ENCODE measurements around the gene GUCD1. TPM values are rescaled to one million over a fixed set of nuclear protein-coding genes. Genes with fewer than 3 reads are reported as not detected.

Gene GUCD1
- total and polyA plus RNA-seq, 2 of the 13 experiments (the other 11 are each of a cell fraction or from before 2014, with no cell fraction given), result 128 to 245 TPM

- TF ChIP-seq NCOR1 (IDR thresholded peaks at IDR 0.05; ENCODE audit: borderline replicate concordance, low read length) (peak; percentile 41; the same call in 1 of the 2 replicates), HES4 (CRISPR knock-in tag; IDR thresholded peaks at IDR 0.05; ENCODE audit: borderline replicate concordance) (no peak), ADNP (CRISPR knock-in tag; IDR thresholded peaks at IDR 0.05) (no peak), ZC3H13 (CRISPR knock-in tag; IDR thresholded peaks at IDR 0.05) (no peak), ONECUT2 (CRISPR knock-in tag; IDR thresholded peaks at IDR 0.05) (no peak), ZSCAN12 (CRISPR knock-in tag; IDR thresholded peaks at IDR 0.05) (no peak), MEF2D (CRISPR knock-in tag; IDR thresholded peaks at IDR 0.05) (peak; percentile 58; the same call in 1 of the 2 replicates), RARA (CRISPR knock-in tag; IDR thresholded peaks at IDR 0.05) (peak; percentile 83), EEA1 (CRISPR knock-in tag; IDR thresholded peaks at IDR 0.05; ENCODE audit: borderline replicate concordance) (no peak), SCMH1 (CRISPR knock-in tag; IDR thresholded peaks at IDR 0.05; ENCODE audit: borderline replicate concordance) (no peak), ASH2L (IDR thresholded peaks at IDR 0.05; ENCODE audit: insufficient read length, low read depth, low read length) (peak; percentile 39), ZNF24 (IDR thresholded peaks at IDR 0.05) (no peak), ZNF180 (CRISPR knock-in tag; IDR thresholded peaks at IDR 0.05; ENCODE audit: borderline replicate concordance, low read depth) (no peak), KLF16 (CRISPR knock-in tag; IDR thresholded peaks at IDR 0.05) (0 out of 4 replicates have a peak, but pooled peaks of 1 of the 2 experiments have one; percentile 18)
- TF ChIP-seq, protein P1, sequence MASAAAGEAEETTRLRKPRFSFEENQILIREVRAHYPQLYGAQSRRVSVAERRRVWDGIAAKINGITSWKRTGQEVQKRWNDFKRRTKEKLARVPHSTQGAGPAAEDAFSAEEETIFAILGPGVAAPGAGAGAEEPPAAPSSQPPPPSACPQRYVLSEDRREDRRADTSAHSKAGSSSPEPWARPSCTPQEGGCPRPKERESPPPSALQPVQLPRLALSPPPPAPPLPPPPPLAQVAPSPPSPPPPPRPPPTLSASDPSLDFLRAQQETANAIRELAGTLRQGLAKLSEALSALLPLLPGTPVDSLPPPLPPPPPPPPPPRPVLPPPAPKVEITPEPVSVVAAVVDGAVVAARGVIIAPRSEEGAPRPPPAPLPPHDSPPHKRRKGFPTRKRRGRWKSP (CRISPR knock-in tag; IDR thresholded peaks at IDR 0.05), result no peak
- TF ChIP-seq, protein P2, sequence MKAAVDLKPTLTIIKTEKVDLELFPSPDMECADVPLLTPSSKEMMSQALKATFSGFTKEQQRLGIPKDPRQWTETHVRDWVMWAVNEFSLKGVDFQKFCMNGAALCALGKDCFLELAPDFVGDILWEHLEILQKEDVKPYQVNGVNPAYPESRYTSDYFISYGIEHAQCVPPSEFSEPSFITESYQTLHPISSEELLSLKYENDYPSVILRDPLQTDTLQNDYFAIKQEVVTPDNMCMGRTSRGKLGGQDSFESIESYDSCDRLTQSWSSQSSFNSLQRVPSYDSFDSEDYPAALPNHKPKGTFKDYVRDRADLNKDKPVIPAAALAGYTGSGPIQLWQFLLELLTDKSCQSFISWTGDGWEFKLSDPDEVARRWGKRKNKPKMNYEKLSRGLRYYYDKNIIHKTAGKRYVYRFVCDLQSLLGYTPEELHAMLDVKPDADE (CRISPR knock-in tag; IDR thresholded peaks at IDR 0.05), result no peak
- TF ChIP-seq, protein P3, sequence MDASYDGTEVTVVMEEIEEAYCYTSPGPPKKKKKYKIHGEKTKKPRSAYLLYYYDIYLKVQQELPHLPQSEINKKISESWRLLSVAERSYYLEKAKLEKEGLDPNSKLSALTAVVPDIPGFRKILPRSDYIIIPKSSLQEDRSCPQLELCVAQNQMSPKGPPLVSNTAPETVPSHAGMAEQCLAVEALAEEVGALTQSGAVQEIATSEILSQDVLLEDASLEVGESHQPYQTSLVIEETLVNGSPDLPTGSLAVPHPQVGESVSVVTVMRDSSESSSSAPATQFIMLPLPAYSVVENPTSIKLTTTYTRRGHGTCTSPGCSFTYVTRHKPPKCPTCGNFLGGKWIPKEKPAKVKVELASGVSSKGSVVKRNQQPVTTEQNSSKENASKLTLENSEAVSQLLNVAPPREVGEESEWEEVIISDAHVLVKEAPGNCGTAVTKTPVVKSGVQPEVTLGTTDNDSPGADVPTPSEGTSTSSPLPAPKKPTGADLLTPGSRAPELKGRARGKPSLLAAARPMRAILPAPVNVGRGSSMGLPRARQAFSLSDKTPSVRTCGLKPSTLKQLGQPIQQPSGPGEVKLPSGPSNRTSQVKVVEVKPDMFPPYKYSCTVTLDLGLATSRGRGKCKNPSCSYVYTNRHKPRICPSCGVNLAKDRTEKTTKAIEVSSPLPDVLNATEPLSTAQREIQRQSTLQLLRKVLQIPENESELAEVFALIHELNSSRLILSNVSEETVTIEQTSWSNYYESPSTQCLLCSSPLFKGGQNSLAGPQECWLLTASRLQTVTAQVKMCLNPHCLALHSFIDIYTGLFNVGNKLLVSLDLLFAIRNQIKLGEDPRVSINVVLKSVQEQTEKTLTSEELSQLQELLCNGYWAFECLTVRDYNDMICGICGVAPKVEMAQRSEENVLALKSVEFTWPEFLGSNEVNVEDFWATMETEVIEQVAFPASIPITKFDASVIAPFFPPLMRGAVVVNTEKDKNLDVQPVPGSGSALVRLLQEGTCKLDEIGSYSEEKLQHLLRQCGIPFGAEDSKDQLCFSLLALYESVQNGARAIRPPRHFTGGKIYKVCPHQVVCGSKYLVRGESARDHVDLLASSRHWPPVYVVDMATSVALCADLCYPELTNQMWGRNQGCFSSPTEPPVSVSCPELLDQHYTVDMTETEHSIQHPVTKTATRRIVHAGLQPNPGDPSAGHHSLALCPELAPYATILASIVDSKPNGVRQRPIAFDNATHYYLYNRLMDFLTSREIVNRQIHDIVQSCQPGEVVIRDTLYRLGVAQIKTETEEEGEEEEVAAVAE (CRISPR knock-in tag; IDR thresholded peaks at IDR 0.05; ENCODE audit: borderline replicate concordance), result 0 out of 2 replicates have a peak, but pooled peaks have one; percentile 20
- TF ChIP-seq, protein P4, sequence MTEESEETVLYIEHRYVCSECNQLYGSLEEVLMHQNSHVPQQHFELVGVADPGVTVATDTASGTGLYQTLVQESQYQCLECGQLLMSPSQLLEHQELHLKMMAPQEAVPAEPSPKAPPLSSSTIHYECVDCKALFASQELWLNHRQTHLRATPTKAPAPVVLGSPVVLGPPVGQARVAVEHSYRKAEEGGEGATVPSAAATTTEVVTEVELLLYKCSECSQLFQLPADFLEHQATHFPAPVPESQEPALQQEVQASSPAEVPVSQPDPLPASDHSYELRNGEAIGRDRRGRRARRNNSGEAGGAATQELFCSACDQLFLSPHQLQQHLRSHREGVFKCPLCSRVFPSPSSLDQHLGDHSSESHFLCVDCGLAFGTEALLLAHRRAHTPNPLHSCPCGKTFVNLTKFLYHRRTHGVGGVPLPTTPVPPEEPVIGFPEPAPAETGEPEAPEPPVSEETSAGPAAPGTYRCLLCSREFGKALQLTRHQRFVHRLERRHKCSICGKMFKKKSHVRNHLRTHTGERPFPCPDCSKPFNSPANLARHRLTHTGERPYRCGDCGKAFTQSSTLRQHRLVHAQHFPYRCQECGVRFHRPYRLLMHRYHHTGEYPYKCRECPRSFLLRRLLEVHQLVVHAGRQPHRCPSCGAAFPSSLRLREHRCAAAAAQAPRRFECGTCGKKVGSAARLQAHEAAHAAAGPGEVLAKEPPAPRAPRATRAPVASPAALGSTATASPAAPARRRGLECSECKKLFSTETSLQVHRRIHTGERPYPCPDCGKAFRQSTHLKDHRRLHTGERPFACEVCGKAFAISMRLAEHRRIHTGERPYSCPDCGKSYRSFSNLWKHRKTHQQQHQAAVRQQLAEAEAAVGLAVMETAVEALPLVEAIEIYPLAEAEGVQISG (CRISPR knock-in tag; IDR thresholded peaks at IDR 0.05), result 0 out of 2 replicates have a peak, but pooled peaks have one; percentile 19
Observed at GRCh38 chr22:24504956-24505736, 49.8 kb downstream of the GUCD1 start (continued).
